Measurements from ENCODE around the gene RTL10. TPM values are rescaled to one million over a fixed set of nuclear protein-coding genes. Genes with fewer than 3 reads are reported as not detected.
"Not testable (repeated sequence)": the region's sequence is repeated elsewhere in the genome, so short reads cannot be mapped to it uniquely, and the experiment has no call there.

Gene RTL10
- polyA plus RNA-seq, 2 of the 4 experiments (the other 2 are of a cell fraction) = 4.4 to 5.1 TPM

- peak overlapping the region in 1 of 2 experiments; percentile 65; a peak in 3 of 6 replicates for H3K27ac ChIP-seq
- ChIA-PET POLR2A (no interaction called here), CTCF (interaction anchor here (1.1 to 4.2 kb wide), 2 partner anchors 9 to 153 kb away, joined by 4 to 25 read pairs; no protein-coding TSS in a partner anchor)
- no peak for FAIRE-seq
- no peak overlapping the region for H3K4me3 ChIP-seq
- H3K9me3 ChIP-seq = no peaks in the 10 kb centered on the region
- ATAC-seq = no peak
- no peak for DNase-seq (ENCODE audit: low read depth in 1 of 2, low spot score in 1 of 2)
- TF ChIP-seq EHMT2 (IDR thresholded peaks at IDR 0.05; ENCODE audit: low read depth) = no peak
- TF ChIP-seq NR3C1 (IDR thresholded peaks at IDR 0.05) = no peak
- no peak for TF ChIP-seq REST (IDR thresholded peaks at IDR 0.05)
- TF ChIP-seq HEYL (CRISPR knock-in tag; IDR thresholded peaks at IDR 0.05) = no peak
- no peak for TF ChIP-seq ESRRA (IDR thresholded peaks at IDR 0.05; ENCODE audit: borderline replicate concordance, low read length)
- TF ChIP-seq BHLHE40 (IDR thresholded peaks at IDR 0.05; ENCODE audit: low read depth, low read length) = no peak
- TF ChIP-seq MYC (IDR thresholded peaks at IDR 0.05; ENCODE audit: borderline replicate concordance, low read length) = no peak
- H3K4me1 ChIP-seq = peaks cover 36% of the 10 kb centered on the region
- 89% methylated on average over 12 of the region's 15 CpGs for WGBS (ENCODE audit: missing lambda C conversion rate)
- H3K4me2 ChIP-seq = no peak overlapping the region
Measured at GRCh38 chr22:19884161-19884953, 29.7 kb upstream of the RTL10 start.

- FAIRE-seq; H3K4me2 ChIP-seq; H3K4me3 ChIP-seq; ATAC-seq; DNase-seq (ENCODE audit: low read depth in 1 of 2, low spot score in 1 of 2); H3K9me3 ChIP-seq; POLR2A ChIA-PET: not testable (repeated sequence)
- H3K27ac ChIP-seq = peak overlapping the region; percentile 92 to 94; a peak in 5 of 6 replicates
- 91% methylated on average over 7 of the region's 8 CpGs for WGBS (ENCODE audit: missing lambda C conversion rate)
- peaks cover 45% of the 10 kb centered on the region for H3K4me1 ChIP-seq
- CTCF ChIA-PET = interaction anchor here (0.7 kb wide), 1 partner anchor 30 kb away, joined by 3 read pairs; no protein-coding TSS in a partner anchor
Measured at GRCh38 chr22:19883446-19883845, 28.8 kb upstream of the RTL10 start.

GRCh38 chr22:19882446-19883381 lies 28.0 kb upstream of the RTL10 start:
- Histone ChIP-seq H3K4me1 (peaks cover 52% of the 10 kb centered on the region), H3K4me2 (peak overlapping the region; percentile 95), H3K27ac (peak overlapping the region; percentile 92 to 94), H3K9me3 (no peaks in the 10 kb centered on the region), H3K4me3 (no peak overlapping the region)
- FAIRE-seq = no peak
- ChIA-PET CTCF (interaction anchor here (2.2 to 2.4 kb wide), 2 partner anchors 10 to 152 kb away, joined by 9 to 12 read pairs; no protein-coding TSS in a partner anchor), POLR2A (no interaction called here)
- no peak for DNase-seq (ENCODE audit: low read depth in 1 of 2, low spot score in 1 of 2)
- WGBS (ENCODE audit: missing lambda C conversion rate) = 91% methylated on average over 19 of the region's 26 CpGs
- ATAC-seq = no peak
- no peak for TF ChIP-seq POLR2A (IDR thresholded peaks at IDR 0.05; ENCODE audit: low read length)

GRCh38 chr22:19880786-19881569 lies 26.3 kb upstream of the RTL10 start:
- H3K4me1 ChIP-seq = peaks cover 70% of the 10 kb centered on the region
- H3K27ac ChIP-seq = peak overlapping the region; percentile 92 to 94
- H3K4me3 ChIP-seq = peak overlapping the region; percentile 36
- H3K9me3 ChIP-seq = no peaks in the 10 kb centered on the region
- POLR2A ChIA-PET = interaction anchor here (0.6 to 1.9 kb wide), 3 partner anchors 25 to 112 kb away, joined by 3 to 6 read pairs (median 3); no protein-coding TSS in a partner anchor
- WGBS (ENCODE audit: missing lambda C conversion rate) = 13% methylated on average over 23 of the region's 27 CpGs
- peak overlapping the region; percentile 95 for H3K4me2 ChIP-seq
- DNase-seq (ENCODE audit: low read depth in 1 of 2, low spot score in 1 of 2) (peak; percentile 94 to 97), FAIRE-seq (no peak), ATAC-seq (peak; percentile 86 to 90)
- CTCF ChIA-PET = interaction anchor here (1.2 to 2.4 kb wide), 5 partner anchors 11 to 150 kb away, joined by 3 to 12 read pairs (median 8); no protein-coding TSS in a partner anchor
- TF ChIP-seq FOXS1 (CRISPR knock-in tag; IDR thresholded peaks at IDR 0.05) = 0 out of 2 replicates have a peak, but pooled peaks have one; percentile 19
- no peak for TF ChIP-seq TFCP2L1 (CRISPR knock-in tag; IDR thresholded peaks at IDR 0.05)
- 0 out of 3 replicates have a peak, but pooled peaks have one; percentile 10 for TF ChIP-seq SMC3 (IDR thresholded peaks at IDR 0.05)
- TF ChIP-seq EP300 (IDR thresholded peaks at IDR 0.05) = peak in 1 of 2 experiments; percentile 66; a peak in 1 of 5 replicates
- TF ChIP-seq E2F6 (IDR thresholded peaks at IDR 0.05; ENCODE audit: borderline replicate concordance, low read depth) = peak; percentile 25; the same call in 1 of the 2 replicates
- no peak for TF ChIP-seq EHMT2 (IDR thresholded peaks at IDR 0.05; ENCODE audit: low read depth)
- no peak for TF ChIP-seq BHLHE40 (IDR thresholded peaks at IDR 0.05; ENCODE audit: low read depth, low read length)
- TF ChIP-seq GATA3 (IDR thresholded peaks at IDR 0.05; ENCODE audit: borderline replicate concordance) = peak; percentile 99
- TF ChIP-seq FOSL2 (IDR thresholded peaks at IDR 0.05) = no peak
- TF ChIP-seq FOSL2 (CRISPR knock-in tag; IDR thresholded peaks at IDR 0.05) = peak; percentile 92
- TF ChIP-seq HOXB5 (CRISPR knock-in tag; IDR thresholded peaks at IDR 0.05) = no peak
- TF ChIP-seq ZSCAN20 (CRISPR knock-in tag; IDR thresholded peaks at IDR 0.05) = no peak
- TF ChIP-seq RCOR1 (IDR thresholded peaks at IDR 0.05; ENCODE audit: low read depth, low read length) = no peak
- TF ChIP-seq CEBPB (IDR thresholded peaks at IDR 0.05) = no peak
- TF ChIP-seq HOXB13 (CRISPR knock-in tag; IDR thresholded peaks at IDR 0.05; ENCODE audit: low read depth) = 0 out of 2 replicates have a peak, but pooled peaks have one; percentile 21
- TF ChIP-seq KDM1A (IDR thresholded peaks at IDR 0.05; ENCODE audit: low read depth) = no peak
